GM18870 (cell line): ENCODE data around the gene CHRNB1.
A peak's percentile ranks its signal among the peaks of the same experiment; 100 is the strongest.

ENCODE experiments used
- ATAC-seq: cut with Tn5 transposase; IDR thresholded peaks from one replicate; pipeline ENCODE4 v1.9.1; 2021; ENCODE audit warnings: moderate library complexity; ENCODE audit not compliant: unreplicated experiment

CHRNB1 gene

DNA sequence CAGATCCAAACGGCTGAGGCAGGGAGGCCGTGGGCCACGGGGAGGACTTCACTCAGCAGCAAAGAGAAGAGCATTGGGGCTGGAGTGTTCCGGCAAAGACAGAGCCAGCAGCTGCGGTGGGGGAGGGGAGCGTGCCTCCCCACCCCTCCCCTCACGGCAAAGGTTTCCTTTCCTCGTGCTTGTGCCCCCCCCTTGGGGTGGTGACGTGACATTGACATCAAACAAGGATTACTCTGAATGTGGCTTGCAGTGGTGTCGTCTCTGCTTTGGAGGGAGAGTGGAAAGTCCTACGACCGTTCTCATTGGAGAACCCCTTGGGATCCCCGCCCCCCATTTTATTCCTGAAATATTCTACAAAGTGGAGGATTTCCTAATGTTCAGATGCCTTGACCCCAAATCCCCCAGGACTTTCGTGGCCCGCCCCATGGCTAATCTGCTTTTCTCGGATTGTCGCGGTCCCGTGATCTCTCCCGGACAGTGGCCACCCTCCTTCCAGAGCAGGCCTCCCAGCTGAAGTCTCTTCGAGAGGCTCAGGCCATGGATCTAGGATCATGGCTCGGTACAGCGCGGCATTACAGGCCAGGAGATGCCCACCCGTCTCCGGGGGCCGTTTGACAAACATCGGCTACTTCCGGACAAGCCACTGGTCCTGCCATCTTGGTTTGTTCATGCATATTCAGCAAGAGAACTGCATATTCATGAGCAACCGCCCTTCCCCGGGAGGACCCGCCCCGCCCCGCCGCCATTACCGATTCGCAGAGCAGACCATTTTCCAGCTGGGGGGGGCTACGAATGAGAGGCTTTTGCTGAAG, 38.6 kb downstream of the CHRNB1 start:
- peak; percentile 26 for ATAC-seq

- ATAC-seq = peak; percentile 71
These were observed 39.4 kb downstream of the CHRNB1 start, which contains the start of gene POLR2A for GRCh38 chr17:7484067-7484918. POLR2A (plus strand) TSS chr17:7484366.

DNA sequence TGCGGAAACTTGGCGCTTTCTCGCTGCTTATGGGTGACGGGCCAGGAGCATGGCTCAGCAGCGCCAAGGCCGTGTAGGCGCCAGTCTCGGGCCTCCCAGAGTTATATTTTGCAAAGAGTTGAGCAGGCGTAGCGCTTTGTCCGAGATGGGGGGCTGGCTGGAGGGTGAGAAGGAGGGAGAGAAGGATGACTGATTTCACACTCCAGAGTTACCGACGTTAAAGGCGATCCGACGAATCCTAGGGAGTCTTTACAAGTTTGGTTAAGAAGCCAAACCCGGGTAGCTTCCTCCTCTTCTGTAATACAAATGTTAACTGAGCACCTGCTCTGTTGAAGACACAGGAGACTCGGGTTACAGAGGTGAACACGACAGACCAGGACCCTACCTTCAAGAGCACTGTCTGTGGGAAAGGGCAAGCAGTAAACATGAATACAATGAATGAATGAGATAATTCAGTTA, 40.1 kb downstream of the CHRNB1 start:
- peak; percentile 0 for ATAC-seq

DNA sequence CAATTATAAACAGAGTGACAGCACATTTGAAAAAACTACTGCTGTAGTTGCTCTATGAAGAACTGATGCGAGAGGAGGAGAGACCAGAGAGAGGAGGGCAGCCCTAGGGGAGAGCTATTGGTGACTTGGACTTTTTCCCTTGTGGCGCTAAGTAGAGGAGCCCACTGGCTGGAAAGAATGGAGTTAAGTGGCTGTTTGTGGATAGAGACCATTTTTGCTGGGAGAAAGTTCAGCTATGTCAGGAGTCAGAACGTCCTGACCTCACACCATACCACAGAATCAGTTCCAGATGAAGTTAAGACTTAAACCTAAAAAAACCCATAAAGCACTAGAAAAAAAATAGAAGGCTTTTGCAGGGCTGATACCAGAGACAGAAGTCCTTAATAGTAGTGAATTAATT, 41.3 kb downstream of the CHRNB1 start:
- ATAC-seq = no peak

DNA sequence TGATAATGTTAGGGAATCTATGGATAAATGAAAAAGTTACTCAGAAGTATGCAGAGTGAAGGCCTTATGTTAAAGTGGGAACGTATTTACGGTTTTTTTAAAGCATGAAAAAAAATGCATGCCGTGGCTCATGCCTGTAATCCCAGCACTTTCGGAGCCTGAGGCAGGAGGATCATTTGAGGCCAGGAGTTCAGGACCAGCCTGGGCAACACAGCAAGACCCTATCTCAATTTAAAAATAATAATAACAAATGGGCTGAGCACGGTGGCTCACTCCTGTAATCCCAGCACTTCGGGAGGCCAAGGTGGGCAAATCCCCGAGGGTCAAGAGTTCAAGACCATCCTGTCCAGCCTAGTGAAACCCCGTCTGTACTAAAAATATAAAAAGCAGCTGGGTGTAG, 45.3 kb downstream of the CHRNB1 start:
- no peak for ATAC-seq

GRCh38 chr17:7491583-7491982, 46.7 kb downstream of the CHRNB1 start:
- ATAC-seq = no peak

- no peak for ATAC-seq
These were observed 49.1 kb downstream of the CHRNB1 start for GRCh38 chr17:7493941-7494340.

DNA sequence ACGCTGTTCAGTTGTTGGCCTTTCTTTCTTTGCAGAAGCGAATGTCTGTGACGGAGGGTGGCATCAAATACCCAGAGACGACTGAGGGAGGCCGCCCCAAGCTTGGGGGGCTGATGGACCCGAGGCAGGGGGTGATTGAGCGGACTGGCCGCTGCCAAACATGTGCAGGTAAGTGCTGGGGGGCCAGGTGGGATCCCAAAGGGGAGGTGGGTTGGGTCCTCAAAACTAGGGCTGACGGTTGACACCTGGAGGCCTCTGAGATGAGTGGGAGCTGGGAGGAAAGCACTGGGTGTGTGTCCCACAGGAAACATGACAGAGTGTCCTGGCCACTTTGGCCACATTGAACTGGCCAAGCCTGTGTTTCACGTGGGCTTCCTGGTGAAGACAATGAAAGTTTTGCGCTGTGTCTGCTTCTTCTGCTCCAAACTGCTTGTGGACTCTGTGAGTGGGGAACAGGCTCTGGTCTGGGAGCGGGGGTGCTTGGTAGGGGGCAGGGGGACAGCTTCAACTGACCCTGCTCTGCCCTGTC, 51.1 kb downstream of the CHRNB1 start:
- no peak for ATAC-seq

DNA sequence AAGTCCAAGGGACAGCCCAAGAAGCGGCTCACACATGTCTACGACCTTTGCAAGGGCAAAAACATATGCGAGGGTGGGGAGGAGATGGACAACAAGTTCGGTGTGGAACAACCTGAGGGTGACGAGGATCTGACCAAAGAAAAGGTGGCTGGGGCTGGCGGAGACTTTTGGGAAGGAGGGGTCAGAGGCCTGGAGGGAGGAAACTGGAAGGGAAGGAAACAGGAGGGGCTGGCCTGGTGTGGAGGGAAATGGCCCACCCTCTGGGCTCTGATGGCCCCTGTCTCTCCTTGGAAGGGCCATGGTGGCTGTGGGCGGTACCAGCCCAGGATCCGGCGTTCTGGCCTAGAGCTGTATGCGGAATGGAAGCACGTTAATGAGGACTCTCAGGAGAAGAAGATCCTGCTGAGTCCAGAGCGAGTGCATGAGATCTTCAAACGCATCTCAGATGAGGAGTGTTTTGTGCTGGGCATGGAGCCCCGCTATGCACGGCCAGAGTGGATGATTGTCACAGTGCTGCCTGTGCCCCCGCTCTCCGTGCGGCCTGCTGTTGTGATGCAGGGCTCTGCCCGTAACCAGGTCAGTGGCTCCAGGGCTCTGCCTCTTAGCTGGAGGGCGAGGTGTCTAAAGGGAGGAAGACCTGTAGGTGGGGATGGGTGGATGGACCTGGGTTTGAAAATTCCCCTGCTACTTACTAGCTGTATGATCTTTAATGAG, 51.8 kb downstream of the CHRNB1 start:
- ATAC-seq = no peak

DNA sequence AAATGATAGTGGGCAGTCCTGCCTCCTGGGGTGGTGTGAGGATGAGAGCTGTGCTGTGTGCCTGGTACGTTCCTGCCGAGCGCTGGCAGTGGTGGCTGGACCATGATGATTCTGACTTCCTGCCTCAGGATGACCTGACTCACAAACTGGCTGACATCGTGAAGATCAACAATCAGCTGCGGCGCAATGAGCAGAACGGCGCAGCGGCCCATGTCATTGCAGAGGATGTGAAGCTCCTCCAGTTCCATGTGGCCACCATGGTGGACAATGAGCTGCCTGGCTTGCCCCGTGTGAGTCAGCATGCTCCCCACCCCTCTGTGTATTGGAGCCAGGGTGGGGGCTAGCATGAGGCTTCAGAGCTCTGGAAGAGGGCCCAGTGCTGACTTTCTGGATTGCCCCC, 52.4 kb downstream of the CHRNB1 start:
- ATAC-seq = no peak

DNA sequence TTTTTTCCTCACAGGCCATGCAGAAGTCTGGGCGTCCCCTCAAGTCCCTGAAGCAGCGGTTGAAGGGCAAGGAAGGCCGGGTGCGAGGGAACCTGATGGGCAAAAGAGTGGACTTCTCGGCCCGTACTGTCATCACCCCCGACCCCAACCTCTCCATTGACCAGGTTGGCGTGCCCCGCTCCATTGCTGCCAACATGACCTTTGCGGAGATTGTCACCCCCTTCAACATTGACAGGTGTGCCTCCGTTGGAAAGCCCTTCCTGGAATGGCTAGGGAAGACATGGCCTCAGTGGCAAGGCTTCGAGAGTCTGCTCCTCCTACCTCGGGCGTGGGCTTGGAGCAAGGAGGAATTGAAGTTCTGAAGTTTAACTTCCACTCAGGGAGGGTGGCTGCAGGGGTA, 52.8 kb downstream of the CHRNB1 start:
- no peak for ATAC-seq

- no peak for ATAC-seq
These were observed 54.3 kb downstream of the CHRNB1 start for GRCh38 chr17:7499161-7499560.

- ATAC-seq = no peak
These were observed 56.9 kb downstream of the CHRNB1 start for GRCh38 chr17:7501729-7502128.

GRCh38 chr17:7502171-7502847, 57.4 kb downstream of the CHRNB1 start:
- no peak for ATAC-seq

GRCh38 chr17:7502987-7503386, 58.1 kb downstream of the CHRNB1 start:
- ATAC-seq = no peak

DNA sequence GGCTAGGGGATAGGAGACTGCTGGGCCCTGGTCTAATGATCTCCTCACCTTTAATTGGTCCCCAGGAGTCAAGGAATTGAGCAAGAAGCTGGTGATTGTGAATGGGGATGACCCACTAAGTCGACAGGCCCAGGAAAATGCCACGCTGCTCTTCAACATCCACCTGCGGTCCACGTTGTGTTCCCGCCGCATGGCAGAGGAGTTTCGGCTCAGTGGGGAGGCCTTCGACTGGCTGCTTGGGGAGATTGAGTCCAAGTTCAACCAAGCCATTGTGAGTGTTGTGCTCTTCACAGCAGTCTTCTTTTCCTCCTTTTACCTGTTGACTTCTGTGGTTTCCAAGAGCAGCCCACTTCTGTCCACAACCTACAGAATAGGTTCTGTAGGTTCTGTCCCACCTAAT, 58.7 kb downstream of the CHRNB1 start:
- no peak for ATAC-seq
